WTC11 (cell line): ENCODE data around the gene CCNJ. TPM values are rescaled to one million over a fixed set of nuclear protein-coding genes. Genes with fewer than 3 reads are reported as not detected.

Source experiments
- EMX1 ChIP-seq: fragments of 250-450 bp; sonication (Bioruptor Pico); IDR thresholded peaks from 2 replicates; pipeline ENCODE4 v1.8.0; 2021; ENCODE audit warnings: mild to moderate bottlenecking
- ETV6 ChIP-seq: sonication (generic); formaldehyde crosslinking; IDR thresholded peaks from 2 replicates; pipeline ENCODE4 v1.8.1; 2022; ENCODE audit warnings: mild to moderate bottlenecking, missing genetic modification reagents
- FOXK1 ChIP-seq: sonication (generic); formaldehyde crosslinking; IDR thresholded peaks from 2 replicates; pipeline ENCODE4 v1.8.0; 2022; ENCODE audit warnings: mild to moderate bottlenecking, moderate library complexity, missing genetic modification reagents
- FOXP1 ChIP-seq: sonication (generic); formaldehyde crosslinking; IDR thresholded peaks from 2 replicates; pipeline ENCODE4 v1.8.0; 2022; ENCODE audit warnings: missing genetic modification reagents, mild to moderate bottlenecking, moderate library complexity, borderline replicate concordance
- GABPB1 ChIP-seq: sonication (generic); formaldehyde crosslinking; IDR thresholded peaks from 2 replicates; pipeline ENCODE4 v1.8.1; 2023; ENCODE audit warnings: mild to moderate bottlenecking, missing genetic modification reagents
- KAT7 ChIP-seq: sonication (generic); formaldehyde crosslinking; IDR thresholded peaks from 2 replicates; pipeline ENCODE4 v1.8.1; 2023; ENCODE audit warnings: missing genetic modification reagents, mild to moderate bottlenecking, borderline replicate concordance
- NFE2L1 ChIP-seq: sonication (generic); formaldehyde crosslinking; IDR thresholded peaks from 2 replicates; pipeline ENCODE4 v1.8.1; 2023; ENCODE audit warnings: missing genetic modification reagents
- NR2C2 ChIP-seq: sonication (generic); formaldehyde crosslinking; IDR thresholded peaks from 2 replicates; pipeline ENCODE4 v1.8.0; 2022; ENCODE audit warnings: mild to moderate bottlenecking, missing genetic modification reagents
- NR3C1 ChIP-seq: sonication (generic); formaldehyde crosslinking; conservative IDR thresholded peaks from 2 replicates; pipeline ENCODE4 v1.8.1; 2023; ENCODE audit warnings: low read depth, mild to moderate bottlenecking, missing genetic modification reagents
- SMAD3 ChIP-seq: sonication (generic); formaldehyde crosslinking; IDR thresholded peaks from 2 replicates; pipeline ENCODE4 v1.8.0; 2022; ENCODE audit warnings: missing genetic modification reagents, mild to moderate bottlenecking, borderline replicate concordance
- ZNF232 ChIP-seq: sonication (generic); formaldehyde crosslinking; IDR thresholded peaks from 2 replicates; pipeline ENCODE4 v1.8.0; 2022; ENCODE audit warnings: mild to moderate bottlenecking, missing genetic modification reagents
- ZNF396 ChIP-seq: fragments of 250-450 bp; sonication (Bioruptor Pico); IDR thresholded peaks from 2 replicates; pipeline ENCODE4 v1.8.0; 2021; ENCODE audit warnings: mild to moderate bottlenecking, moderate library complexity, borderline replicate concordance
- ZNF423 ChIP-seq: fragments of 250-450 bp; sonication (Bioruptor Pico); IDR thresholded peaks from 2 replicates; pipeline ENCODE4 v2.1.2; 2022; ENCODE audit warnings: mild to moderate bottlenecking, moderate library complexity
- ZNF671 ChIP-seq: fragments of 250-450 bp; sonication (Bioruptor Pico); IDR thresholded peaks from 2 replicates; pipeline ENCODE4 v1.8.0; 2021; ENCODE audit warnings: mild to moderate bottlenecking
- total RNA-seq: library from RNA; stranded (reverse); gene quantifications from 3 replicates; pipeline ENCODE4 v1.2.3, GENCODE V29; 2021
- TF ChIP-seq, protein P1 (sequence below): sonication (generic); formaldehyde crosslinking; IDR thresholded peaks from 2 replicates; pipeline ENCODE4 v1.8.1; 2022; ENCODE audit warnings: mild to moderate bottlenecking, moderate library complexity, missing genetic modification reagents
- TF ChIP-seq, protein P2 (sequence below): sonication (generic); formaldehyde crosslinking; IDR thresholded peaks from 2 replicates; pipeline ENCODE4 v1.8.1; 2022; ENCODE audit warnings: mild to moderate bottlenecking, missing genetic modification reagents, moderate library complexity, borderline replicate concordance
- TF ChIP-seq, protein P3 (sequence below): fragments of 250-450 bp; sonication (Bioruptor Pico); IDR thresholded peaks from 2 replicates; pipeline ENCODE4 v1.9.0; 2021; ENCODE audit warnings: mild to moderate bottlenecking
- TF ChIP-seq, protein P4 (sequence below): fragments of 200-600 bp; IDR thresholded peaks from 2 replicates; pipeline ENCODE4 v1.8.0; 2022; ENCODE audit warnings: antibody characterized with exemption
- TF ChIP-seq, protein P5 (sequence below): sonication (generic); formaldehyde crosslinking; IDR thresholded peaks from 2 replicates; pipeline ENCODE4 v1.8.0; 2022; ENCODE audit warnings: missing genetic modification reagents
- TF ChIP-seq, protein P6 (sequence below): sonication (generic); formaldehyde crosslinking; IDR thresholded peaks from 2 replicates; pipeline ENCODE4 v1.8.1; 2022; ENCODE audit warnings: low read depth, missing genetic modification reagents, borderline replicate concordance
- TF ChIP-seq, protein P7 (sequence below): fragments of 250-450 bp; sonication (Bioruptor Pico); IDR thresholded peaks from 2 replicates; pipeline ENCODE4 v1.9.0; 2021; ENCODE audit warnings: mild to moderate bottlenecking, borderline replicate concordance

CCNJ gene
- total RNA-seq, 1 experiment from 2014 or later: 25.7 TPM

DNA sequence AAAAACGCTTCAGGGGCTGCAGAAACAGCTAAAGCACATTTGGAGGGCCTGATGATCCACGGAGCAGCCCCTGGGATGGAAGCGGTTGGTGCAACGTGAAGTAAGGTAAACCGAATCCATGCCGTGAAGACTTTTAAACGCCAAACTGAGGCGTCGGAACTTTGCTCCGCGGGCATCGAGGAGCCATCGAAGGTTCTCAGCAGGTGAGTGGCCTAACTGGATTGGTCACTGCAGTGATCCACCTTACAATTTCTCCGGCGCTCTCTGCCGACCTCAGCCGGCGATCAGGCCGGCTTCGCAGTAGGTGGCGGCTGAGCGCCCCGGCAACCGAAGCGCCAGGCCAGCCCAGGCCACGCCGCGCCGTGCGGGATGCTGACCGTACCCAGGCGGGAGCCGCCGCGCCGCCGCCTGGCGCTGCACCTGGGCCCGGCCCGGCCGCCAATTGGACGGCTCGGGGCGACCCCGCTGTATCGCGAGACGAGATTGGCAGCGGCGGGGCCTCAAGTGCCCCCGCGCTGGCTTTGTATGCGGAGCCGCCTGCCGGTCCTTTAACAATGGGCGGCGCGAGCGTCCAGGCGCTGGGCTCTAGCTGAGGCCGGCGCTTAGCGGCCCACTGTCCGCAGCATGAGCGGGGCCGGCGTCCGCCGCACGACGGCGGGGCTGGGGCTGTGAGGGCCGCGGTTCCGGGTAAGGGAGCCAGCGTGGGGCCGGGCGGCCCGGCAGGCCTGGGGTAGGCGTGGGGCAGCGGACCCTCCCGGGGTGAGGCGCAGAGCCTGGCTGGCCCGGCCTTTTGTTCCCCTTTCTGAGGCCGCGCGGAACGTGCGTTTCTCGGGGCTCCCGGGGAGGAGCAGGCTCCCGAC, at the start of gene CCNJ (continued):
- TF ChIP-seq GABPB1 (peak; percentile 30; the same call in 1 of the 2 replicates), KAT7 (CRISPR knock-in tag) (0 out of 2 replicates have a peak, but pooled peaks have one; percentile 72), NFE2L1 (CRISPR knock-in tag) (peak; percentile 89), ZNF396 (CRISPR knock-in tag) (no peak), ZNF671 (CRISPR knock-in tag) (no peak; the same call in 1 of the 2 replicates), FOXK1 (CRISPR knock-in tag) (peak; percentile 87), ZNF232 (CRISPR knock-in tag) (peak; percentile 53; the same call in 1 of the 2 replicates), EMX1 (CRISPR knock-in tag) (peak; percentile 57; the same call in 1 of the 2 replicates), SMAD3 (CRISPR knock-in tag) (peak; percentile 61), NR2C2 (CRISPR knock-in tag) (peak; percentile 35; the same call in 1 of the 2 replicates), ZNF423 (CRISPR knock-in tag) (peak; percentile 31; the same call in 1 of the 2 replicates), FOXP1 (peak; percentile 98), ETV6 (CRISPR knock-in tag) (peak; percentile 84), NR3C1 (CRISPR knock-in tag) (peak; percentile 92; the same call in 1 of the 2 replicates)
- TF ChIP-seq, protein P1, sequence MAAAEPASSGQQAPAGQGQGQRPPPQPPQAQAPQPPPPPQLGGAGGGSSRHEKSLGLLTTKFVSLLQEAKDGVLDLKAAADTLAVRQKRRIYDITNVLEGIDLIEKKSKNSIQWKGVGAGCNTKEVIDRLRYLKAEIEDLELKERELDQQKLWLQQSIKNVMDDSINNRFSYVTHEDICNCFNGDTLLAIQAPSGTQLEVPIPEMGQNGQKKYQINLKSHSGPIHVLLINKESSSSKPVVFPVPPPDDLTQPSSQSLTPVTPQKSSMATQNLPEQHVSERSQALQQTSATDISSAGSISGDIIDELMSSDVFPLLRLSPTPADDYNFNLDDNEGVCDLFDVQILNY (CRISPR knock-in tag): peak; percentile 93
- TF ChIP-seq, protein P2, sequence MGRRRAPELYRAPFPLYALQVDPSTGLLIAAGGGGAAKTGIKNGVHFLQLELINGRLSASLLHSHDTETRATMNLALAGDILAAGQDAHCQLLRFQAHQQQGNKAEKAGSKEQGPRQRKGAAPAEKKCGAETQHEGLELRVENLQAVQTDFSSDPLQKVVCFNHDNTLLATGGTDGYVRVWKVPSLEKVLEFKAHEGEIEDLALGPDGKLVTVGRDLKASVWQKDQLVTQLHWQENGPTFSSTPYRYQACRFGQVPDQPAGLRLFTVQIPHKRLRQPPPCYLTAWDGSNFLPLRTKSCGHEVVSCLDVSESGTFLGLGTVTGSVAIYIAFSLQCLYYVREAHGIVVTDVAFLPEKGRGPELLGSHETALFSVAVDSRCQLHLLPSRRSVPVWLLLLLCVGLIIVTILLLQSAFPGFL (CRISPR knock-in tag): no peak
- TF ChIP-seq, protein P3, sequence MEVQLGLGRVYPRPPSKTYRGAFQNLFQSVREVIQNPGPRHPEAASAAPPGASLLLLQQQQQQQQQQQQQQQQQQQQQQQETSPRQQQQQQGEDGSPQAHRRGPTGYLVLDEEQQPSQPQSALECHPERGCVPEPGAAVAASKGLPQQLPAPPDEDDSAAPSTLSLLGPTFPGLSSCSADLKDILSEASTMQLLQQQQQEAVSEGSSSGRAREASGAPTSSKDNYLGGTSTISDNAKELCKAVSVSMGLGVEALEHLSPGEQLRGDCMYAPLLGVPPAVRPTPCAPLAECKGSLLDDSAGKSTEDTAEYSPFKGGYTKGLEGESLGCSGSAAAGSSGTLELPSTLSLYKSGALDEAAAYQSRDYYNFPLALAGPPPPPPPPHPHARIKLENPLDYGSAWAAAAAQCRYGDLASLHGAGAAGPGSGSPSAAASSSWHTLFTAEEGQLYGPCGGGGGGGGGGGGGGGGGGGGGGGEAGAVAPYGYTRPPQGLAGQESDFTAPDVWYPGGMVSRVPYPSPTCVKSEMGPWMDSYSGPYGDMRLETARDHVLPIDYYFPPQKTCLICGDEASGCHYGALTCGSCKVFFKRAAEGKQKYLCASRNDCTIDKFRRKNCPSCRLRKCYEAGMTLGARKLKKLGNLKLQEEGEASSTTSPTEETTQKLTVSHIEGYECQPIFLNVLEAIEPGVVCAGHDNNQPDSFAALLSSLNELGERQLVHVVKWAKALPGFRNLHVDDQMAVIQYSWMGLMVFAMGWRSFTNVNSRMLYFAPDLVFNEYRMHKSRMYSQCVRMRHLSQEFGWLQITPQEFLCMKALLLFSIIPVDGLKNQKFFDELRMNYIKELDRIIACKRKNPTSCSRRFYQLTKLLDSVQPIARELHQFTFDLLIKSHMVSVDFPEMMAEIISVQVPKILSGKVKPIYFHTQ (CRISPR knock-in tag): no peak
- TF ChIP-seq, protein P4, sequence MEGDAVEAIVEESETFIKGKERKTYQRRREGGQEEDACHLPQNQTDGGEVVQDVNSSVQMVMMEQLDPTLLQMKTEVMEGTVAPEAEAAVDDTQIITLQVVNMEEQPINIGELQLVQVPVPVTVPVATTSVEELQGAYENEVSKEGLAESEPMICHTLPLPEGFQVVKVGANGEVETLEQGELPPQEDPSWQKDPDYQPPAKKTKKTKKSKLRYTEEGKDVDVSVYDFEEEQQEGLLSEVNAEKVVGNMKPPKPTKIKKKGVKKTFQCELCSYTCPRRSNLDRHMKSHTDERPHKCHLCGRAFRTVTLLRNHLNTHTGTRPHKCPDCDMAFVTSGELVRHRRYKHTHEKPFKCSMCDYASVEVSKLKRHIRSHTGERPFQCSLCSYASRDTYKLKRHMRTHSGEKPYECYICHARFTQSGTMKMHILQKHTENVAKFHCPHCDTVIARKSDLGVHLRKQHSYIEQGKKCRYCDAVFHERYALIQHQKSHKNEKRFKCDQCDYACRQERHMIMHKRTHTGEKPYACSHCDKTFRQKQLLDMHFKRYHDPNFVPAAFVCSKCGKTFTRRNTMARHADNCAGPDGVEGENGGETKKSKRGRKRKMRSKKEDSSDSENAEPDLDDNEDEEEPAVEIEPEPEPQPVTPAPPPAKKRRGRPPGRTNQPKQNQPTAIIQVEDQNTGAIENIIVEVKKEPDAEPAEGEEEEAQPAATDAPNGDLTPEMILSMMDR: no peak
- TF ChIP-seq, protein P5, sequence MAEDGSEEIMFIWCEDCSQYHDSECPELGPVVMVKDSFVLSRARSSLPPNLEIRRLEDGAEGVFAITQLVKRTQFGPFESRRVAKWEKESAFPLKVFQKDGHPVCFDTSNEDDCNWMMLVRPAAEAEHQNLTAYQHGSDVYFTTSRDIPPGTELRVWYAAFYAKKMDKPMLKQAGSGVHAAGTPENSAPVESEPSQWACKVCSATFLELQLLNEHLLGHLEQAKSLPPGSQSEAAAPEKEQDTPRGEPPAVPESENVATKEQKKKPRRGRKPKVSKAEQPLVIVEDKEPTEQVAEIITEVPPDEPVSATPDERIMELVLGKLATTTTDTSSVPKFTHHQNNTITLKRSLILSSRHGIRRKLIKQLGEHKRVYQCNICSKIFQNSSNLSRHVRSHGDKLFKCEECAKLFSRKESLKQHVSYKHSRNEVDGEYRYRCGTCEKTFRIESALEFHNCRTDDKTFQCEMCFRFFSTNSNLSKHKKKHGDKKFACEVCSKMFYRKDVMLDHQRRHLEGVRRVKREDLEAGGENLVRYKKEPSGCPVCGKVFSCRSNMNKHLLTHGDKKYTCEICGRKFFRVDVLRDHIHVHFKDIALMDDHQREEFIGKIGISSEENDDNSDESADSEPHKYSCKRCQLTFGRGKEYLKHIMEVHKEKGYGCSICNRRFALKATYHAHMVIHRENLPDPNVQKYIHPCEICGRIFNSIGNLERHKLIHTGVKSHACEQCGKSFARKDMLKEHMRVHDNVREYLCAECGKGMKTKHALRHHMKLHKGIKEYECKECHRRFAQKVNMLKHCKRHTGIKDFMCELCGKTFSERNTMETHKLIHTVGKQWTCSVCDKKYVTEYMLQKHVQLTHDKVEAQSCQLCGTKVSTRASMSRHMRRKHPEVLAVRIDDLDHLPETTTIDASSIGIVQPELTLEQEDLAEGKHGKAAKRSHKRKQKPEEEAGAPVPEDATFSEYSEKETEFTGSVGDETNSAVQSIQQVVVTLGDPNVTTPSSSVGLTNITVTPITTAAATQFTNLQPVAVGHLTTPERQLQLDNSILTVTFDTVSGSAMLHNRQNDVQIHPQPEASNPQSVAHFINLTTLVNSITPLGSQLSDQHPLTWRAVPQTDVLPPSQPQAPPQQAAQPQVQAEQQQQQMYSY (CRISPR knock-in tag): peak; percentile 22; the same call in 1 of the 2 replicates
- TF ChIP-seq, protein P6, sequence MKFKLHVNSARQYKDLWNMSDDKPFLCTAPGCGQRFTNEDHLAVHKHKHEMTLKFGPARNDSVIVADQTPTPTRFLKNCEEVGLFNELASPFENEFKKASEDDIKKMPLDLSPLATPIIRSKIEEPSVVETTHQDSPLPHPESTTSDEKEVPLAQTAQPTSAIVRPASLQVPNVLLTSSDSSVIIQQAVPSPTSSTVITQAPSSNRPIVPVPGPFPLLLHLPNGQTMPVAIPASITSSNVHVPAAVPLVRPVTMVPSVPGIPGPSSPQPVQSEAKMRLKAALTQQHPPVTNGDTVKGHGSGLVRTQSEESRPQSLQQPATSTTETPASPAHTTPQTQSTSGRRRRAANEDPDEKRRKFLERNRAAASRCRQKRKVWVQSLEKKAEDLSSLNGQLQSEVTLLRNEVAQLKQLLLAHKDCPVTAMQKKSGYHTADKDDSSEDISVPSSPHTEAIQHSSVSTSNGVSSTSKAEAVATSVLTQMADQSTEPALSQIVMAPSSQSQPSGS (CRISPR knock-in tag): no peak
- TF ChIP-seq, protein P7, sequence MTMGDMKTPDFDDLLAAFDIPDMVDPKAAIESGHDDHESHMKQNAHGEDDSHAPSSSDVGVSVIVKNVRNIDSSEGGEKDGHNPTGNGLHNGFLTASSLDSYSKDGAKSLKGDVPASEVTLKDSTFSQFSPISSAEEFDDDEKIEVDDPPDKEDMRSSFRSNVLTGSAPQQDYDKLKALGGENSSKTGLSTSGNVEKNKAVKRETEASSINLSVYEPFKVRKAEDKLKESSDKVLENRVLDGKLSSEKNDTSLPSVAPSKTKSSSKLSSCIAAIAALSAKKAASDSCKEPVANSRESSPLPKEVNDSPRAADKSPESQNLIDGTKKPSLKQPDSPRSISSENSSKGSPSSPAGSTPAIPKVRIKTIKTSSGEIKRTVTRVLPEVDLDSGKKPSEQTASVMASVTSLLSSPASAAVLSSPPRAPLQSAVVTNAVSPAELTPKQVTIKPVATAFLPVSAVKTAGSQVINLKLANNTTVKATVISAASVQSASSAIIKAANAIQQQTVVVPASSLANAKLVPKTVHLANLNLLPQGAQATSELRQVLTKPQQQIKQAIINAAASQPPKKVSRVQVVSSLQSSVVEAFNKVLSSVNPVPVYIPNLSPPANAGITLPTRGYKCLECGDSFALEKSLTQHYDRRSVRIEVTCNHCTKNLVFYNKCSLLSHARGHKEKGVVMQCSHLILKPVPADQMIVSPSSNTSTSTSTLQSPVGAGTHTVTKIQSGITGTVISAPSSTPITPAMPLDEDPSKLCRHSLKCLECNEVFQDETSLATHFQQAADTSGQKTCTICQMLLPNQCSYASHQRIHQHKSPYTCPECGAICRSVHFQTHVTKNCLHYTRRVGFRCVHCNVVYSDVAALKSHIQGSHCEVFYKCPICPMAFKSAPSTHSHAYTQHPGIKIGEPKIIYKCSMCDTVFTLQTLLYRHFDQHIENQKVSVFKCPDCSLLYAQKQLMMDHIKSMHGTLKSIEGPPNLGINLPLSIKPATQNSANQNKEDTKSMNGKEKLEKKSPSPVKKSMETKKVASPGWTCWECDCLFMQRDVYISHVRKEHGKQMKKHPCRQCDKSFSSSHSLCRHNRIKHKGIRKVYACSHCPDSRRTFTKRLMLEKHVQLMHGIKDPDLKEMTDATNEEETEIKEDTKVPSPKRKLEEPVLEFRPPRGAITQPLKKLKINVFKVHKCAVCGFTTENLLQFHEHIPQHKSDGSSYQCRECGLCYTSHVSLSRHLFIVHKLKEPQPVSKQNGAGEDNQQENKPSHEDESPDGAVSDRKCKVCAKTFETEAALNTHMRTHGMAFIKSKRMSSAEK (CRISPR knock-in tag): no peak; the same call in 1 of the 2 replicates
